ENCODE results near the gene APBA1.

APBA1 gene

GRCh38 chr9:69649566-69650250 lies 22.5 kb downstream of the APBA1 start:
- TF ChIP-seq TAF1 (IDR thresholded peaks at IDR 0.05; ENCODE audit: borderline replicate concordance, insufficient read depth, low read length) = no peak
- no peak for TF ChIP-seq POLR2AphosphoS5 (IDR thresholded peaks at IDR 0.05; ENCODE audit: low read depth, low read length)
- TF ChIP-seq FOXP2 (optimal IDR thresholded peaks at IDR 0.05; ENCODE audit: borderline replicate concordance, extremely low read depth, extremely low read length, insufficient read depth) = no peak
- no peak for TF ChIP-seq REST (IDR thresholded peaks at IDR 0.05; ENCODE audit: insufficient read depth in 1 of 2, low read depth in 2 of 2, low read length in 2 of 2)
- TF ChIP-seq SIN3A (IDR thresholded peaks at IDR 0.05; ENCODE audit: borderline replicate concordance, insufficient read depth, low read length) = no peak

GRCh38 chr9:69647804-69648203 lies 24.4 kb downstream of the APBA1 start:
- TF ChIP-seq REST (IDR thresholded peaks at IDR 0.05; ENCODE audit: insufficient read depth in 1 of 2, low read depth in 2 of 2, low read length in 2 of 2) = no peak
- TF ChIP-seq FOXP2 (optimal IDR thresholded peaks at IDR 0.05; ENCODE audit: borderline replicate concordance, extremely low read depth, extremely low read length, insufficient read depth) = no peak
- no peak for TF ChIP-seq SIN3A (IDR thresholded peaks at IDR 0.05; ENCODE audit: borderline replicate concordance, insufficient read depth, low read length)
- TF ChIP-seq POLR2AphosphoS5 (IDR thresholded peaks at IDR 0.05; ENCODE audit: low read depth, low read length) = no peak
- no peak for TF ChIP-seq TAF1 (IDR thresholded peaks at IDR 0.05; ENCODE audit: borderline replicate concordance, insufficient read depth, low read length)

GRCh38 chr9:69646810-69647209 lies 25.4 kb downstream of the APBA1 start:
- no peak for TF ChIP-seq POLR2AphosphoS5 (IDR thresholded peaks at IDR 0.05; ENCODE audit: low read depth, low read length)
- TF ChIP-seq REST (IDR thresholded peaks at IDR 0.05; ENCODE audit: insufficient read depth in 1 of 2, low read depth in 2 of 2, low read length in 2 of 2) = no peak
- no peak for TF ChIP-seq TAF1 (IDR thresholded peaks at IDR 0.05; ENCODE audit: borderline replicate concordance, insufficient read depth, low read length)
- no peak for TF ChIP-seq SIN3A (IDR thresholded peaks at IDR 0.05; ENCODE audit: borderline replicate concordance, insufficient read depth, low read length)
- no peak for TF ChIP-seq FOXP2 (optimal IDR thresholded peaks at IDR 0.05; ENCODE audit: borderline replicate concordance, extremely low read depth, extremely low read length, insufficient read depth)

- TF ChIP-seq FOXP2 (optimal IDR thresholded peaks at IDR 0.05; ENCODE audit: borderline replicate concordance, extremely low read depth, extremely low read length, insufficient read depth) (no peak), POLR2AphosphoS5 (IDR thresholded peaks at IDR 0.05; ENCODE audit: low read depth, low read length) (no peak), SIN3A (IDR thresholded peaks at IDR 0.05; ENCODE audit: borderline replicate concordance, insufficient read depth, low read length) (no peak), TAF1 (IDR thresholded peaks at IDR 0.05; ENCODE audit: borderline replicate concordance, insufficient read depth, low read length) (no peak), REST (IDR thresholded peaks at IDR 0.05; ENCODE audit: insufficient read depth in 1 of 2, low read depth in 2 of 2, low read length in 2 of 2) (no peak)
These were observed 26.7 kb downstream of the APBA1 start for GRCh38 chr9:69645488-69645887.

All from PFSK-1 (cell line).